Putamen (tissue), 1 donor: ENCODE results near the gene CDH19.
"Not testable (repeated sequence)": the region's sequence is repeated elsewhere in the genome, so short reads cannot be mapped to it uniquely, and the experiment has no call there.

ENCODE experiments used
- DNase-seq: peaks from one replicate; pipeline ENCODE4 v3.0.0-alpha.2; 2016; ENCODE audit warnings: low spot score

The CDH19 gene

DNA sequence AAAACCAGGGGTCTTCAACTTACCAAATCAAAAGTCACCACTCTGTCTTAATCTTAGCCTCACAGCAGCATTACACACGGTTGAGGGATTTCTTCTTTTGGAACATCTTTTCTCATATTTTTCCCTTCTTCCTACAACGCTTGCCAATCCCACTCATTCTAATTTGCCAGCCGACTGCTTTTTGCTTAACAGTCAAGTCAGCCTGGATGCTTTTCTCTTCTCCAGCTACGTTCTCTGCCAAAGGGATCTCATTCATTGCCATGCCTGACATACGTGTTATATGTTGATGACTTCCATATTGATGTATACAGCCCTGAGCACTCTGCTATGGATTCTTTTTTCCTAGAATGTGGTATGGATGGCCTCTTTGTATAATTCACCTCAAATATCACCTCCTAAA, 37.3 kb downstream of the CDH19 start:
- DNase-seq: no peak

DNA sequence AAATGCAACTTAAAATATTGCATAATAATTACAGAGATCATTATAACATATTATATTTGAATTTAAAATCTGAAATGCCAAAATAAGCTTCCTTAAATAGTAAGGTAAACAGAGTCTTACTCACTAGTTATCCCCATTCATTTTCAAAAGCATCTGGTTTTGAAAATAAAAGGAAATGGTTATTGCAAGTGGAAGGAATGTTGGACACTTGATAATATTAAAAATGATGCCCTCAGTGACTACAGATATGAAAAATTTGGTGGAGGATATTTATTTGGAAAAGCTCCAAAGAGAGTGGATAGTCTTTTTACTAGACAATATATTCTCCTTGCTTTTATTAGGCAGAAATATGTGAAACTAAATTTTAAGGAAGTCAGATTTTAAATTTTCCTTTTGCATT, 39.7 kb downstream of the CDH19 start:
- DNase-seq: no peak

DNA sequence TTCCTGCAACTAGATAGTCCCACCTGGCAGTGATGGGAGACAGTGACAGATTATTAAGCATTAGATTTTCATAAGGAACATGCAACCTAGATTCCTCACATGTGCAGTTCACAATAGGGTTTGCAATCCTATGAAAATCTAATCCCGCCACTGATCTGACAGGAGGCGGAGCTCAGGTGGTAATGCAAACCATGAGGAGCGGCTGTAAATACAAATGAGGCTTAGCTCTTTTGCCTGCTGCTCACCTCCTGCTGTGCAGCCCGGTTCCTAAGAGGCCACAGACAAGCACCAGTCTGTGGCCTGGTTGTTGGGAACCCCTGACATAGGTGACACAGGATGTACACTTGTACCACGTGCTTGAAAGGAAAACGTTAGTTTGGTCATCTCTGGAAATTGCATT, 41.6 kb downstream of the CDH19 start:
- no peak for DNase-seq

GRCh38 chr18:66560094-66560493, 43.8 kb downstream of the CDH19 start:
- DNase-seq: peak; percentile 72

- peak; percentile 49 for DNase-seq
Observed at GRCh38 chr18:66558773-66559172, 45.1 kb downstream of the CDH19 start.

- DNase-seq: no peak
Observed at GRCh38 chr18:66557091-66557490, 46.8 kb downstream of the CDH19 start.

DNA sequence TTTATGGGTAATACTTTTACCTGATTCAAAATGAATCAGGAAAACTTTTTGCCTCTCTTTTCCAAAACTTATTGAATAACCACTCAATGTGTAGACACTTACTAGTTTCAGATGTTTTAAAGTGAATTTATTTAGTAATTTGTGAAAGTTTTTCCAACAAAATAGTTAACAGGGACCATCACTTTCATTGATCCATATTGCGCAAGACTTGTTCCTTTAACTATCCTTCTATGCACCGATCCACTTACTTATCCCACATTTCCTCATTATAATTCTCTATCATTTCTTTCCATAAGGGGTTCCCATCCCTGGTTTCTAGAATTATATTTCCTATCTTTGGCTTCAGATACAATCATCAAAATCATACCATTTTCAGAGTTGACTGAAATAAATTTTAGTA, 48.3 kb downstream of the CDH19 start:
- no peak for DNase-seq

DNA sequence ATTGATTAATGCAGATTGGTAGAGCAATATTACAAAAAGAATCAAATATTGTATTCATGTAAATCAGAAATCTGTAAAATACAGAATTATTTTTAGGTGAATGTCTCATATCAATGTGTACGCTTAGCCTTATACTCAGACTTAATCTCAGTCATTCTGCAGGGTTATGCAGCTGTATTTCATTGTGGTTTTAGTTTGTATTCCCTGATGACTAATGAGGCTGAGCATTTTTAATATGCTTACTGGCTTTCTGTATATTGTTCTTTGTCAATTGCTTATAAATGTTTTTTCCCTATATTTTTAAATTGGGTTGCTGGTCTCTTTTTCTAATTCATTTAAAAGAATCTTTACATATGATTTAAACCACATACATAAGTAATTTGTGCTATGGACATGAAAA, 50.1 kb downstream of the CDH19 start:
- no peak for DNase-seq

DNA sequence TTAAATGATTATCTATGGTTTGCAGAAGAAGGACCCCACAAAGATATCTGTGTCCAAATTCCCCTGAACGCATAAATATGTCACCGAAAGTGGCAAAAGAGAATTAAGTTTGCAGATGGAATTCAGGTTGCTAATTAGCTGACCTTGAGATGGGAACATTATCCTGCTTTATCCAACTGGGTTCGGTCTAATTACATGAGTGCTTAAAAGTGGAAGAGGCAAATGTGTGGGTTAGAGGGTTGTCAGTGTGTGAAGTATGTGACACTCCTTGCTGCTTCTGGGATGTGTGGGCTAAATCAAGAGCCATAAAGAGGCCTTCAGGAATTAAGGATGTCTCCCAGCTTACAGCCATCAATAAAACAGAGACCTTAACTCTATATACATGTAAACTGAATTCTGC, 53.5 kb downstream of the CDH19 start:
- no peak for DNase-seq

GRCh38 chr18:66548747-66549146, 55.1 kb downstream of the CDH19 start:
- no peak for DNase-seq

DNA sequence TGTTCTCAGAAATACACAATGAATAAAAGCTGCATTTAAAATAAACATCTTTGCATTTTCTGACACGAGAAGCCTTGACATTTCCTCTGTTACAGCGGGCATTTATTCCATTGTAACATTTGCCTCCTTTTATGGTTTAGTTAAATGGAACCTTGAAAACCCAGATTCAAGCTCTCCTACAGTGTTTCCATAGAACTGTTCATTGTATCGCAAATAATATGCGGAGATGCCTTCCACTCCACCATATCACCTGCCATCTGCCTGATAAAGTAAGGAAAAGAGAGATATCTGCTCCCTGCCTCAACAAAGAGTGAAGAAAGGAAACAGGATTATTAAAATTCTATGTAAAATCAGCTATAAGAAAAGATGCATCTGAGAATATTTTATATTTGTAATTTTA, 69.8 kb downstream of the CDH19 start:
- DNase-seq: no peak

DNA sequence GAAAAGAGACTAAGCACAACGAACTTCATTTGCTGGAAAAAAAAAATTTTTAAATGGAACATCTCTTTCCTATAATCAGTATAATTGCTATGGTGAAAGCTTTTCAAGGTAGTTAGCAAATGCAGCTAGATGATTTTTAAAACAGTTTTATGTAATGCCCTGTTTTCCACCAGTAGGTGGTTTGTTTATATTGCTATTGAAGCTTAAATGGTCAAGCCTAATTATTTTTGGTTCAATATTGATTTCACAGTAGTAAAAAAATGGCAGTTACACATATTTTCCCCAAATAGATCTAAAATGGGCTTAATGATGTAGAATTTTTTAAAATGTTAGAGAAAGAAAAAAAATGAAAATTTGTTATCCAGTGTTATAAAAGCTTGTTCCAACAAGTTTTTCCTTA, 70.2 kb downstream of the CDH19 start:
- DNase-seq: no peak

- DNase-seq: no peak
Observed at GRCh38 chr18:66523219-66523991, 80.5 kb downstream of the CDH19 start.

- no peak for DNase-seq
Observed at GRCh38 chr18:66513996-66514395, 89.9 kb downstream of the CDH19 start.

DNA sequence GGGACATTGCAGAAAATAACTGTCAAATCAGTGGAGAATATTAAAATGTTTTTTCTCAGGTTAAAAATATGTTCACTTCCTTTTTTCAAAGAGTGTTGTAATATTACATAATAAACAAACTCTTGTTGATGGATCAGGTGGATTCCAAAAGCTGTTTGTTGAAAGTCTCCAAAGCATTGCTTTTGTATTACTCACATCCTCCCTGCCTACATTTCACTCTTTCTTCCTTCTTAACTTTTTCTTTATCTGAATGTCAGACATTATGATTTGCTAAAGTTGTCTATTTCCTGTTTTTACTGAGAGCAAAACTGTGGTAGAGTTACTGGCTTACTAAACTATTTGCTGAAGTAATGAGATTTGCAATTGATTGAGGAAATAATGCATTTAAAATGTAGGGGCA, 92.1 kb downstream of the CDH19 start:
- no peak for DNase-seq

- DNase-seq: no peak
Observed at GRCh38 chr18:66511289-66511688, 92.6 kb downstream of the CDH19 start.

DNA sequence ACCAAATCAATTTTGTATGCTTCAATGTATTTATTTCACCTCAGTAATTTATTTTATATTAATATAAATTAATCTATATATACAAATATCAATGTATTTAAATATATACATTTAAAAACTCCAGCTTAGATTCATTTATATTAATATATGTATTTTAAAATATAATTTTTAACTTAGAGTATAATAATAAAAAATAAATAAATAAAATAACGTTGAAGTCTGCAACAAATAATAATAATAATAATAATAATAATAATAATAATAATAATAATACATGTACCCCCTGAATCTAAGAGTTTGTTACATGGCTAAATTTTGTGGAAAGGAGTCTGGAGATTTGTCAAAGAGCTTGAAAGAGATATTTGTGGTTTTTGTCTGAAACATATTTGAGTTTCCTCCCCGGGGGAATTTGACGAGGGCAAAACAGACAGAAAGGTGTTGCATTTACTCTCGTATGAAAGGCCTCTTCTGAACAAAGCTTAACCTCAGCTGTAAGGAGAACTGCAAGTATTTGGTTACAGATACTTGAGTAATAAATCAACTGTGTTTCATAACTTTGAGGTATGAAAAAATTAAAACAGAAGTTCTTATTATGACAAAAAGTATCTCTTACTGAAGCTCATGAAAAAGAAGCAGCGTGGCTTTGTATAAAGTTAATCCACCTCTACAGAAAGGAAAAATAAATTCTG, 93.4 kb downstream of the CDH19 start:
- DNase-seq: no peak

DNA sequence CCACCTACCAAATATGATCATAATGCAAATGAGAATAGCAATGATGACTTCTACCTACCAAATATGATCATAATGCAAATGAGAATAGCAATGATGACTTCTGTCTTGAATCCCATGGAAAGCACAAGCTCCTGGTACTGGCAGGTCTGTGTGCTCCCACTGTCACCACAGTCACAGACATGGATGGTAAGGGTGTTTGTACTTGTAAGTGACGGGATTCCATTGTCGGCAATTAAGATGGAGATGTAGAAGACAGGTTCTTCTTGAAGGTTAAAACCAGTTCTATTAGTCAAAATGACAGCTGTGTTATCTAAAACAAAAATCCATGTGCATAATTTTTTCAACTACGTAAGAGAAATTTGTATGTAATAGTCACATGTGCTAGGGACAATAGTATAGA, 95.0 kb downstream of the CDH19 start:
- no peak for DNase-seq

GRCh38 chr18:66506178-66506577, 97.7 kb downstream of the CDH19 start:
- no peak for DNase-seq

DNA sequence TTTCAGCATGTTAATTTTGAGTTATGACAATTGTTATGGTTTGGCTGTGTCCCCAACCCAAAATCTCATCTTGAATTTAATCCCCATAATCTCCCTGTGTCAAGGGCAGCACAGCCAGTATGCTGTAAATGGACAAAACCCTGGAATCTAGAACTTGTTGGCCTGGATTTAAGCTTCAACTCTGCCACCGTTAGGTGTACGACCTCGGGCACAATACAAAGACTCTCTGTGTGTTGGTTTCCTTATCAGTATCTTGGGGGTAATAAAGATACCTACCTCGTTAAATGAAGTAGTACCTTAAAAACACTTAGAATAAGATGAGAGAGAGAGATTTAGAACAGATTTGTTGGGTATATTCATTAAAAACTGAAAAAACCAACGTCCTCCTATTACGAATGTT, 106.5 kb downstream of the CDH19 start:
- no peak for DNase-seq

DNA sequence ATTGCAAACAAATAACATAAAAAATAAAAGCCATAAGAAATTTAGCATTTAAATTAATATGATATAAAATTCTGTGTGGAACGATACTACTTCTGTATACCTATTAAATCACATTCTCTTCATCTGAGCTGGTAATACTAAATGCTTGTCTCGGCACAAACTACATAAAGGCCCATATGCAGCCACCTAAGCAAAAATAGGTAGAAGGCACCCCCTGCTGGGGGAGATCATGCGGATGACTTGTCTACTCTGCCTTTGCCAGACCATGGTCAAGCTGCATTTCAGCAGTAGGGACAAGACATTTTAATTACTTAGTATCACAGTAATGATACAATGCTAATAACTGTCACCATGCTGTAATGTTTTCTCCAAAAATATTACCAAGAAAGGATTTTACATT, 108.0 kb downstream of the CDH19 start:
- DNase-seq: peak; percentile 27

DNA sequence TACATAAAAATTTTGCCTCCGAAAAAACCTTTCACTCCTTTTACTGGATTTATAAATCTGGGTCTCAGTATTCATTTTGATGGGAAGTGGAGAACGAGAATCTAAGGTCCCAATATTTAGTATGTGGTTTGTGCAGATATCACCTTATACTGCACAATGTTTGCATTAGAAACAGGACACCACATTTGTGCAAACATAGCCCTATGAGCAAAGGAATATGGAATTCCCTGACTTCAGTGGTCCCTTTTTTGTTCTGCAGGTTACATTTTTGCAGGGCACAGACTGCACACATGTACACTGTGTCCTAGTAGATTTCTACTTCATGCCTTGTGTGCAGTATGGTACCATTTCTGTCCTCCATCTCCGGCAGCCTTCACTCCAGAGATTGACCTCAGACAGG, 130.0 kb downstream of the CDH19 start:
- no peak for DNase-seq

DNA sequence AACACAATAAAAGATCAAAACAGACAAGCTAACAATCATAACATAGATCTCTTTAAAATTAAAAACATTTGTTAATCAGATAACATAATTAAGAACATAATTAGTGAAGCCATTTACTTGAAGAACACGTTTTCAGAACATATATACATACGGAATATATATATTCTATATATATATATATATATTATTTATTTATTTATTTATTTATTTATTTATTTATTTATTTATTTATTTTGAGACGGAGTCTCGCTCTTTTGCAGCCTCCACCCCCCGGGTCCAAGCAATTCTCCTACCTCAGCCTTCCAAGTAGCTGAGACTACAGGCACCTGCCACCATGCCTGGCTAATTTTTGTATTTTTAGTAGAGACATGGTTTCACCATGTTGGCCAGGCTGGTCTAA, 137.7 kb downstream of the CDH19 start:
- not testable (repeated sequence) for DNase-seq

GRCh38 chr18:66461344-66461743, 142.5 kb downstream of the CDH19 start:
- no peak for DNase-seq
